ENCODE results near the gene AFAP1.

DNA sequence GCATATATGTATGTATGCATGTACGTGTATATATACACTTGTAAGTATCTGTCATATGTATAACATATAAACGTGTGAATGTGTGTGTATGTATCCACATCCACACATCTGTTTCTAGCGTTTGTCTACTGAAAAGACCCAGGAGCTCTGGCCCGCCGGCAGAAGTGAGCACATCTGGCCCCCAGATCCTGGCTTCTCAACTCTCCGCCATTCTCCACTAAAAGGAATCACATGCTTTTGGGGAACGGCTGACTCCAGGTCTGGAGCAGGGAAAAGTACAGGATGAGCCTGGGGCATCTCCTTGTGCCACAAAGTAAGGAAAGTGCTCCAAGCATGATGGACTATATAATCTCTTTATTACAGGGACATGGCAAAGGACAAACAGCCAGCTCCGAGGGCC lies 143.7 kb downstream of the AFAP1 start:
- TF ChIP-seq ZFP41 (tag by site-specific recombination; IDR thresholded peaks at IDR 0.05; ENCODE audit: borderline replicate concordance) (no peak), TCF7L2 (IDR thresholded peaks at IDR 0.05; ENCODE audit: borderline replicate concordance, low read depth, low read length) (no peak), SETDB1 (IDR thresholded peaks at IDR 0.05; ENCODE audit: insufficient read length, low read length) (no peak), CTCF (tag by site-specific recombination; IDR thresholded peaks at IDR 0.05) (no peak), ZXDB (tag by site-specific recombination; IDR thresholded peaks at IDR 0.05) (no peak), MEIS1 (CRISPR knock-in tag; IDR thresholded peaks at IDR 0.05; ENCODE audit: borderline replicate concordance) (no peak), TSHZ1 (tag by site-specific recombination; IDR thresholded peaks at IDR 0.05; ENCODE audit: borderline replicate concordance) (no peak), ZNF747 (tag by site-specific recombination; IDR thresholded peaks at IDR 0.05) (no peak), ZNF16 (tag by site-specific recombination; IDR thresholded peaks at IDR 0.05; ENCODE audit: low read depth) (no peak), PRDM10 (tag by site-specific recombination; IDR thresholded peaks at IDR 0.05) (no peak), OVOL3 (tag by site-specific recombination; IDR thresholded peaks at IDR 0.05) (no peak), ZNF701 (tag by site-specific recombination; IDR thresholded peaks at IDR 0.05) (no peak), ATF2 (tag by site-specific recombination; IDR thresholded peaks at IDR 0.05; ENCODE audit: low read depth) (no peak)
